ENCODE data around the gene USP4.
"Not testable (repeated sequence)": the region's sequence is repeated elsewhere in the genome, so short reads cannot be mapped to it uniquely, and the experiment has no call there.

Gene USP4

GRCh38 chr3:49346797-49347251 is 7.0 kb upstream of the USP4 start:
- TF ChIP-seq, protein P1, sequence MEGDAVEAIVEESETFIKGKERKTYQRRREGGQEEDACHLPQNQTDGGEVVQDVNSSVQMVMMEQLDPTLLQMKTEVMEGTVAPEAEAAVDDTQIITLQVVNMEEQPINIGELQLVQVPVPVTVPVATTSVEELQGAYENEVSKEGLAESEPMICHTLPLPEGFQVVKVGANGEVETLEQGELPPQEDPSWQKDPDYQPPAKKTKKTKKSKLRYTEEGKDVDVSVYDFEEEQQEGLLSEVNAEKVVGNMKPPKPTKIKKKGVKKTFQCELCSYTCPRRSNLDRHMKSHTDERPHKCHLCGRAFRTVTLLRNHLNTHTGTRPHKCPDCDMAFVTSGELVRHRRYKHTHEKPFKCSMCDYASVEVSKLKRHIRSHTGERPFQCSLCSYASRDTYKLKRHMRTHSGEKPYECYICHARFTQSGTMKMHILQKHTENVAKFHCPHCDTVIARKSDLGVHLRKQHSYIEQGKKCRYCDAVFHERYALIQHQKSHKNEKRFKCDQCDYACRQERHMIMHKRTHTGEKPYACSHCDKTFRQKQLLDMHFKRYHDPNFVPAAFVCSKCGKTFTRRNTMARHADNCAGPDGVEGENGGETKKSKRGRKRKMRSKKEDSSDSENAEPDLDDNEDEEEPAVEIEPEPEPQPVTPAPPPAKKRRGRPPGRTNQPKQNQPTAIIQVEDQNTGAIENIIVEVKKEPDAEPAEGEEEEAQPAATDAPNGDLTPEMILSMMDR (conservative IDR thresholded peaks at IDR 0.05), result no peak
- TF ChIP-seq ZFX (IDR thresholded peaks at IDR 0.05), result no peak
- H3K27ac ChIP-seq, result no peak overlapping the region

DNA sequence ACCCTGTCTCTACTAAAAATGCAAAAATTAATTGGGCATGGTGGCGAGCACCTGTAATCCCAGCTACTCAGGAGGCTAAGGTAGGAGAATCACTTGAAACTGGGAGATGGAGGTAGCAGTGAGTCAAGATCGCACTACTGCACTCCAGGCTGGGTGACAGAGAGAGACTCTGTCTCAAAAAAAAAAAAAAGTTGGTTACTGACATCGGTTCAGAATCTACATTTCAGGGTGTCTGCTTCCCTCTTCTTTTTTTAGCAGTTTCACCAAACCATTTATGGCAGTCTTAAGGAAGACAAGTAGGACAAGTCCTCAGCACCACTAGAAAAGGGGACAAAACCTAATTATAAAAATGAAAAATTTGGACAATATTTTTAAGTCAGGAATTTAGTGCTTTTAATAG is 3.3 kb upstream of the USP4 start:
- TF ChIP-seq ZFX (IDR thresholded peaks at IDR 0.05), result no peak
- TF ChIP-seq, protein P1 (conservative IDR thresholded peaks at IDR 0.05), result no peak

GRCh38 chr3:49341996-49342395 is 2.1 kb upstream of the USP4 start:
- H3K27ac ChIP-seq, result no peak overlapping the region
- no peak for TF ChIP-seq ZFX (IDR thresholded peaks at IDR 0.05)
- TF ChIP-seq, protein P1 (conservative IDR thresholded peaks at IDR 0.05), result no peak

More for the DNA sequence above, 3.3 kb upstream of the USP4 start:
- H3K27ac ChIP-seq, result no peak overlapping the region

- H3K27ac ChIP-seq, result peak overlapping the region; percentile 94
- TF ChIP-seq ZFX (IDR thresholded peaks at IDR 0.05), result no peak
- TF ChIP-seq, protein P1 (conservative IDR thresholded peaks at IDR 0.05), result no peak
Observed at GRCh38 chr3:49339581-49339940, 292 bp downstream of the USP4 start.

GRCh38 chr3:49333916-49334633 is 5.8 kb downstream of the USP4 start:
- no peak overlapping the region for H3K27ac ChIP-seq
- TF ChIP-seq ZFX (IDR thresholded peaks at IDR 0.05), result no peak
- TF ChIP-seq, protein P1 (conservative IDR thresholded peaks at IDR 0.05), result no peak

GRCh38 chr3:49333091-49333490 is 6.8 kb downstream of the USP4 start:
- TF ChIP-seq ZFX (IDR thresholded peaks at IDR 0.05), result no peak
- TF ChIP-seq, protein P1 (conservative IDR thresholded peaks at IDR 0.05), result no peak
- H3K27ac ChIP-seq, result no peak overlapping the region

- TF ChIP-seq, protein P1 (conservative IDR thresholded peaks at IDR 0.05), result no peak
- TF ChIP-seq ZFX (IDR thresholded peaks at IDR 0.05), result no peak
- H3K27ac ChIP-seq, result no peak overlapping the region
Observed at GRCh38 chr3:49329186-49329585, 10.7 kb downstream of the USP4 start.

GRCh38 chr3:49328350-49328749 is 11.5 kb downstream of the USP4 start:
- not testable (repeated sequence) for H3K27ac ChIP-seq
